ENCODE results near the gene CELSR1.

Gene CELSR1

GRCh38 chr22:46549971-46550641 is 12.7 kb upstream of the CELSR1 start:
- no peak for DNase-seq

DNA sequence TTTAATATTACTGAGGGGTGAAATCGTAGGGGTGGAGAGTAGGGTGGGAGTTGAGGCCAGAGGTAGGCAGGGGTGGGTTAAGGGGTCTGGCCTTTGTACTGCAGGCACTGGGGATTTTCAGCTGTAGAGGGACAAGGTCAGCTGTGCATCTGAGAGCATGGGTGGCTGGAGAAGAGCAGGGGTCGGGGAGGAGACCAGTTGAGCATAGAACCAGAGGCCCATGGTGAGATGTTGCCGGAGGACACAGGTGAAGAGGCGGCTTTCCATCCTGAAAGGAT is 12.1 kb upstream of the CELSR1 start:
- DNase-seq, result no peak

DNA sequence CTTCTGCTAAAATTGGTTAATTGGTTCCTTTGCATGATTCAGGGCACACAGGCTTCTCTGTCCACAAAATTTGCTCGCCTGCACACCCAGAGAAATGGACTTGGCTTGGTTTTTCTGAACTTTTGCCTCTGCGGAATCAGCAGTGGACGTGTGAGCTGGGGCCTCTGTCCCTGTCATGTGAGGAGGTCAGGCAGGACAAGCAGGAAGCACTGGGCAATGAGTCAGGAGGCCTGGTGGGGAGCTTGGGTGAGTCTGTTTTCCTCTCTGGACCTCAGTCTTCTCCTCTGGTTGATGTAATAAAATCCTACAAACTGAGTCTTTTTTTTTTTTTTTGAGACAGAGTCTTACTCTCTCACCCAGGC is 10.4 kb upstream of the CELSR1 start:
- no peak for DNase-seq

DNA sequence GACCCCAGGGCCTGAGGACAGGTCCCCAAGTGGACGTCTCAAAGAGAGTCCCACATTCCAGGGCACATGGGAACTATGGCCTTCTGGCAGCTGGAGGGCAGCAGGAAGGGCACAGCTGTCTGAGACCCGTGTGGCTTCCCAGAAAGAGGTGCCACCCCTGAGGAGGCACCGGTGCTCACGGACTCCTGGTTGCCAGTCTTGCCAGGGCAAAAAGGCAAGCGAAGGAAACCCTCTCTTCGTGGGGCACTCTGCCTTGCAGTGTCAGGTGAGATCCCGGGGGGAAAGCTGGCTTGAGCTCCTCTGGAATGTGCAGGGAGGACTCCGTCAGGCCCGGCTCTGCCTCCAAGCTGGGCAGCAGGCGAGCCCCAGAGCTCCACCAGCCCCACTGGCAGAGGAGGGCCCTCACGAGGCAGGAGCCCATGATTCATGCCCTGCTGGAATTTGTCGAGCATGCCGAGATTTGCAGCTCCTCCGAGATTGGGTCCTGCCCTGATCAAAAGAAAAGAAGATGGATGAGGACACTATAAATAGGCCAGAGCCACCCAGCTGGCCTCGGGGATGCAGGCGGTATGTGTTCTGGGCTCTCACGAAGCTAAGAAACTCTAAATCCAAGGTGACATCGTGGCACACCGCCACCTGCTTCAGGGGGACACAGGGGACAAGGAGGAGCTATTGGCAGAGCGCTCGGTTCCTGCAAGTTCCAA is 9.9 kb upstream of the CELSR1 start:
- DNase-seq, result no peak

DNA sequence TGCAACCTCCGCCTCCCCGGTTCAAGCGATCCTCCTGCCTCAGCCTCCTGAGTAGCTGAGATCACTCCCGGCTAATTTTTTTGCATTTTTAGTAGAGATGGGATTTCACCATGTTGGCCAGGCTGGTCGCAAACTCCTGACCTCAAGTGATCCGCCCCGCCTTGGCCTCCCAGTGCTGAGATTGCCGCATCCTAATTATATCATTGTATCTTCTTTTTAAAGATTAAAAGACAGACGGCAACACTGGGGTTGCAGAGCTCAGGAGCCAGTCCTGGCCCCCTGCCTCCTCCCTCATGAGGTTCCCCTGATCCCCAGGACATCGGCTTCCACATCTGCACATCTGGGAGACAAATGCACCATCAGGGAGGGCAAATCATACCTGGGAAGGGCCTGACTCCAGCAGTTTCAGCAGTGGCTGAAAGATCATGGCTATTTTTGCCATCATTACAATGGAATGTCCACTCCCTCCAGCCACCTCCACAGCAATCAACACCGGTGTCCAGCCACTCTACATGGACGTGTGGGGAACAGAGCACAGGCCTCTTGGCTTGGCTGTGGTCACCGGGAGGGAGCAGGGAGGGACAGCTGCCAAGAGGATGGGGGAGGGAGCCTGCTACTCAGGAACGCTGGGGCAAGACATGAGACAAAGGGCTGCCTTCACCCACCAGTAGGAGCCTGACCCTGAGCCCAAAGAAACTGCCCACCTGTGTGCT is 9.2 kb upstream of the CELSR1 start:
- no peak for DNase-seq

GRCh38 chr22:46545086-46545792 is 7.8 kb upstream of the CELSR1 start:
- no peak for DNase-seq

GRCh38 chr22:46542011-46542985 is 4.9 kb upstream of the CELSR1 start:
- peak; percentile 2 for DNase-seq

DNA sequence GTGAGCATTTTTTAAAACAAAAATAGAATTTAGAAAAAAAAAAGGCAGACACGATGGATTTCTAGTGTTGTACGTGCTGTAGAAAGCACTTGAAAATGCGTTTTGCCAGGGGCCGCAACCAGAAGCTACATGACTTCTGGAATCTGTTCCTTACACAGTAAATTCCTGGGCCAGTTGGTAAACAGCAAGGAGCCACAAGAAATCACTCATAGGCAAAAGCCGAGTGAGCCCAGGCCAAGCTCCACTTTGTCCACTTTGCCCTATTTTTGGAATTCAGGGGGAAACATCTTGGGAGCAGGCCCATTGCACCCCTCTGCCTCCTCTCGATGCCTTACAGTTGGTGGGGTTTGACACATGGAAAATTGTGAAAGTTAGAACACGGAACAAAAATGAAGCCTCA is 4.1 kb upstream of the CELSR1 start:
- DNase-seq, result no peak

GRCh38 chr22:46540874-46541273 is 3.5 kb upstream of the CELSR1 start:
- no peak for DNase-seq

DNA sequence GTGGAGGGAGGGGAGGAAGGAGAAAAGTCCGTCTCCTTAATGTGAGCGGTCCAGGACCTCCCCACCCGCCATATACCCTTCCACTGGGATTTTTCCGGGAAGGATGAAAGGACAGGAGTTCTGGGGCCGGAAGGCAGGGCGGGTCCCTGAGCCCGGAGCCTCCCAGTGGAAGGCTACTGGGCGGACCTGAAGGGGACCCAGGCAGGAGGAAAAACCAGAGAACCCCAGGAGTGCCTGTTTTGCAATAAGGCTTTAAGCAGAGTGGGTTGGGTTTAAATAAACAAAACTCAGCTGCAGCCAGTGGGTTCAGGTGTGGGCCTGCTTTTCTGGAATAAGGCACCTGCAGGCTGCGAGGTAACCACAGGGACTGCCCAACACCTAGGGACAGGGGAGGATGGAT is 1.7 kb upstream of the CELSR1 start:
- DNase-seq, result no peak

- no peak for DNase-seq
Measured at GRCh38 chr22:46538814-46539160, 1.4 kb upstream of the CELSR1 start.

DNA sequence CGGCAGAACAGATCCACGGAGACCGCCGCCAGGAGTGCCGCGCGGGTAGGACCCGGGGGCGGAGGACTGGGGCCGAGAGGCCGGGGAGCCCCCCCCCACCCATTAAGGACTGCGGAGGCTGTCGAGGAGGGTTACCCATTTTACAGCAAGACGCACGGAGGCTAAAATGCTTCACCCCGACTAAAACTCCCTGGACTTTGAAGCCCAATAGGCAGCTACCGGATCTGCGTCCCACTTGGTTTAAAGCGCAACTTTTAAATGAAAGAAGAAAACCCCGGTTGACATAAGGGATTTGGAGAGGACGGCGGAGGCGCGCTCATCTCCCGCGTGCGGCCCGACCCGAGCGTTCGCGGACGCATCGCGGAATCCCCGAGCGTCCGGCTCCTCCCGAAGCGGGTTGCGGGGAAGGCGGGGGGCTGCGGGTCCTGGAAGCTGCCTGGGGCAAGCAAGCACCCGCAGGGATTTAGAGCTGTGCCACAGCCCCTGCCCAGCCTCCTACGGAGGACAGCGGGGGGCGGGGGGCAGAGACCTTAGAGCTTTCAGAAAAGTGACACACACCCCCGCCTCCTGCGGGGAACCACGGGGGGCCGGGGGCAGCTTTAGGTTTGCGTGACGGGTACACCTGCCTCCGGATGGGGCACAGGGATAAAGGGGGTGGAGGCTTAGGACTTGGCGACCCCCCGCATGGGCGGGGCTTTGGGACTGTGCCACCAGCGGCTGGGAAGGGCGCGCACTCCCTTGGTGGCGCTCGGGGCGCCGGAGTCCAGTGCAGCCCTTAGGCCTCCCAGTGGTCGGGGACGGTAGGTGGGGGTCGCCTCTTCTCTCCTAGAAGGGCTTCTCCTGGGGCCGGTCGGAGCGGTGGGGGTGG is 760 bp upstream of the CELSR1 start:
- DNase-seq, result no peak

DNA sequence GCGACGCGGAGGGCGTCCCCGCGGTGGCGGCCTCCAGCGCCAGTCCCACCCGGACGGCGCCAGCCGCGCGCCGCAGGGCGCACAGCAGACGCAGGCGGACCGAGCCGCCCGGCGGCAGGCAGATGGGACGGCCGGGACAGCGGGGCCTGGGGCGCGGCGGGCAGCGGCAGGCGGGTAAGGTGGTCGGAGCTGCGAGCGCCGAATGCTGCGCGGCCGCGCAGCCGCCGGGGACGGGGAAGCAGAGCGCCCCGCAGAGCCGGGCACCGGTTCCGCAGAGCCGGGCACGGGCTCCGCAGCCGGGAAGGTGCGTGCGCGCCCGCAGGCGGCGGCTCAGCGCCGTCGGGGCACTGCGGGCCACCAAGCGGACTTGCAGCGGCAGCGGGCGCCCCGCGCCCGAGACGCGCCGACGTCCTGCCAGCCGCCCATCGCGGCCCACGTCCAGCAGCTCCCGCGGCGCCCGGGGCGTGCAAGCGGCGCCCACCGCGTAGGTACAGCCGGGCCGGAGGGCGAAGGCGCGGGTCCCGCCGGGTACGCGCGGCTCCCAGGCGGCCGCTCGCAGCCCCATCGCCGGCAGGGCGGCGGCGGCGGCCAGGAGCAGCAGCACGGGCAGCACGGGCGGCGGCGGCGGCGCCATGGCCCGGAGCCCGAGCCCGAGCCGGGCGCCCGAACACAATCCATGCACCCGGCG is 739 bp downstream of the CELSR1 start:
- DNase-seq, result no peak

DNA sequence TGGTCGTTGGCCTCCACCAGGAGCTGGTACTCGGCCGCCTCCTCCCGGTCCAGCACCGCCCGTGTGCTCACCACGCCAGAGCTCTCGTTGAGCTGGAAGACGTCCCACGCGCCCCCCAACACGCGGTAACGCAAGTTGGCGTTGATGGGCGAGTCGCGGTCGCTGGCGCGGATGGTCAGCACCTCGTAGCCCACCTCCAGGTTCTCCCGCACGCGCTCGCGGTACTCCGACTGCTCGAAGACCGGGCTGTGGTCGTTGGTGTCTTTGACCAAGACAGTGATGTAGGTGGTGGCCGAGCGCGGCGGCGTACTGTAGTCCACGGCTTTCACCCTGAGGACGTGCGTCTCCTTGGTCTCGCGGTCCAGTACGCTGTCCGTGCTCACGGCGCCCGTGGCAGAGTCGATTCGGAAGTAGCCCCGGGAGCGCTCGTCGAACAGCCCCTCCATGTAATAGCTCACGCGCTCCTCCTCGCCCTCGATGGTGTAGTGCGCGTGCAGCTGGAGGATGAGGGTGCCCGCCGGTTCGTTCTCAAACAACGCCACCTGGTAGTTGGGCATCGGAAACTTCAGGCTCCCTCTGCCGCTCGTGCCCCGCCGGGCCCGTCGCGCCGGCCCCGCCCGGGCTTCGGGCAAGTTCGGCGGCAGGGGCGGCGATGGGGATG is 1.4 kb downstream of the CELSR1 start:
- DNase-seq, result no peak

- no peak for DNase-seq
Measured at GRCh38 chr22:46534901-46535630, 2.4 kb downstream of the CELSR1 start.

DNA sequence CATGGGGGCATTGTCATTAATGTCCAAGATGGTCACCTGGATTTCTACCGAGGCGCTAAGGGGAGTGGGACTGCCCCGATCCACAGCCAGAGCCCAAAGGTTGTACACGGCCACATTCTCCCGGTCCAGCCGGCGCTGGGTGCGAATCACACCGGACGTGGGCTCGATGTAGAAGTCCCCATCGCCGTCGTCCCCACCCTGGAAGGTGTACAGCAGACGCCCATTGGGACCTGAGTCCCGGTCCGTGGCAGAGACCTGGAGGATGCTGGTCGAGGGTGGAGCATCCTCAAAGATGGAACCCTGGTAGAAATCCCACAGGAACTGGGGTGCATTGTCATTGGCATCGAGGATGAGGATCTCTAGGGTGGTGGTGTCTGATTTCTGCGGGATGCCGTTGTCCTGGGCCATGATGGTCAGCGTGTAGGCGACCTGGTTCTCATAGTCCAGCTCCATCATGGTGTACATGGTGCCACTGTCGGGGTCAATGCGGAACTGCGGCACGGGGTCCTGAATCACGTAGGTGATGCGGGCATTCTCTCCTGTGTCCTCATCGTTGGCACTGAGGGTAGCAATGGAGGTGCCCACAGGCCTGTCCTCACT is 3.1 kb downstream of the CELSR1 start:
- DNase-seq, result no peak

- no peak for DNase-seq
Measured at GRCh38 chr22:46533070-46533833, 4.2 kb downstream of the CELSR1 start.

DNA sequence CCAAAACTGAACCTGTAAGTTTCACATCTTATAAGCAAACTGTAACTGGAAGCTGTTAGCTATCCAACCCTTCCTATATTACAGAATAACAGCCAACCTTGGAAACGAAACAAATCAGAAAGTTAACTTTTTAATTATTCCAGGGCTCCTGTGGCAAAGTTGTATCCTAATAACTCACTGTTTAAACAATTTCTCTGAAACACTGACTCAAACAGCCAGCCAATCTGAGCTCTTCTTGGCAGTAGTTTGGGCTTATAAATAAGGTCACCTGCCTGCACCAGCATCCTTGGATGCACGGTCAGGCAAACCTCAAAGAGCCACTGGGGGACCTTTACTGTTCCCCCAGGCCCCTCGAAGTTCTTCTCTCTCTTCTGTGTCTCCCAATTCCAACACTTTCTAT is 5.0 kb downstream of the CELSR1 start:
- DNase-seq, result no peak
